ENCODE measurements around the gene LIME1. TPM values are rescaled to one million over a fixed set of nuclear protein-coding genes. Genes with fewer than 3 reads are reported as not detected.

The LIME1 gene
- total RNA-seq, 1 experiment from 2014 or later, result 2.4 TPM

DNA sequence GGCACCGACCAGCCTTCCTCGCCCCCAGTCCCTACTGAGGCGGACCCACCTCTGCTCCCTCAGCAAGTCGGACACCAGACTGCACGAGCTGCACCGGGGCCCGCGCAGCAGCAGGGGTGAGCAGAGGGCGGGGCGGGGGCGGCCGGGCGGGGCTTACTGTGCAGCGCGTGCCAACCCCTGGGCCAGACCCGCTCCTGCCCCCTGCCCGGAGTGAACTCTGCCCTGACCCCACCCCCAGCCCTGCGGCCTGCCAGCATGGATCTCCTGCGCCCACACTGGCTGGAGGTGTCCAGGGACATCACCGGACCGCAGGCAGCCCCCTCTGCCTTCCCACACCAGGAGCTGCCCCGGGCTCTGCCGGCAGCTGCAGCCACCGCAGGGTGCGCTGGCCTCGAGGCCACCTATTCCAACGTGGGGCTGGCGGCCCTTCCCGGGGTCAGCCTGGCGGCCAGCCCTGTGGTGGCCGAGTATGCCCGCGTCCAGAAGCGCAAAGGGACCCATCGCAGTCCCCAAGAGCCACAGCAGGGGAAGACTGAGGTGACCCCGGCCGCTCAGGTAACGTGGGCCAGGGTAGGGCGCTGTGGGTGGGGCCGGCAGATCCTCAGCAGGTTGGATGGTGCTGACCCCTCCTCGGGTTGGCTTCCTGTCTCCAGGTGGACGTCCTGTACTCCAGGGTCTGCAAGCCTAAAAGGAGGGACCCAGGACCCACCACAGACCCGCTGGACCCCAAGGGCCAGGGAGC lies 1.7 kb downstream of the LIME1 start:
- no peak for DNase-seq (ENCODE audit: low read depth)

DNA sequence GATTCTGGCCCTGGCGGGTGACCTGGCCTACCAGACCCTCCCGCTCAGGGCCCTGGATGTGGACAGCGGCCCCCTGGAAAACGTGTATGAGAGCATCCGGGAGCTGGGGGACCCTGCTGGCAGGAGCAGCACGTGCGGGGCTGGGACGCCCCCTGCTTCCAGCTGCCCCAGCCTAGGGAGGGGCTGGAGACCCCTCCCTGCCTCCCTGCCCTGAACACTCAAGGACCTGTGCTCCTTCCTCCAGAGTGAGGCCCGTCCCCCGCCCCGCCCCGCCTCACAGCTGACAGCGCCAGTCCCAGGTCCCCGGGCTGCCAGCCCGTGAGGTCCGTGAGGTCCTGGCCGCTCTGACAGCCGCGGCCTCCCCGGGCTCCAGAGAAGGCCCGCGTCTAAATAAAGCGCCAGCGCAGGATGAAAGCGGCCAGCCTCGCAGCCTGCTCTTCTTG lies 2.2 kb downstream of the LIME1 start:
- no peak for DNase-seq (ENCODE audit: low read depth)

DNA sequence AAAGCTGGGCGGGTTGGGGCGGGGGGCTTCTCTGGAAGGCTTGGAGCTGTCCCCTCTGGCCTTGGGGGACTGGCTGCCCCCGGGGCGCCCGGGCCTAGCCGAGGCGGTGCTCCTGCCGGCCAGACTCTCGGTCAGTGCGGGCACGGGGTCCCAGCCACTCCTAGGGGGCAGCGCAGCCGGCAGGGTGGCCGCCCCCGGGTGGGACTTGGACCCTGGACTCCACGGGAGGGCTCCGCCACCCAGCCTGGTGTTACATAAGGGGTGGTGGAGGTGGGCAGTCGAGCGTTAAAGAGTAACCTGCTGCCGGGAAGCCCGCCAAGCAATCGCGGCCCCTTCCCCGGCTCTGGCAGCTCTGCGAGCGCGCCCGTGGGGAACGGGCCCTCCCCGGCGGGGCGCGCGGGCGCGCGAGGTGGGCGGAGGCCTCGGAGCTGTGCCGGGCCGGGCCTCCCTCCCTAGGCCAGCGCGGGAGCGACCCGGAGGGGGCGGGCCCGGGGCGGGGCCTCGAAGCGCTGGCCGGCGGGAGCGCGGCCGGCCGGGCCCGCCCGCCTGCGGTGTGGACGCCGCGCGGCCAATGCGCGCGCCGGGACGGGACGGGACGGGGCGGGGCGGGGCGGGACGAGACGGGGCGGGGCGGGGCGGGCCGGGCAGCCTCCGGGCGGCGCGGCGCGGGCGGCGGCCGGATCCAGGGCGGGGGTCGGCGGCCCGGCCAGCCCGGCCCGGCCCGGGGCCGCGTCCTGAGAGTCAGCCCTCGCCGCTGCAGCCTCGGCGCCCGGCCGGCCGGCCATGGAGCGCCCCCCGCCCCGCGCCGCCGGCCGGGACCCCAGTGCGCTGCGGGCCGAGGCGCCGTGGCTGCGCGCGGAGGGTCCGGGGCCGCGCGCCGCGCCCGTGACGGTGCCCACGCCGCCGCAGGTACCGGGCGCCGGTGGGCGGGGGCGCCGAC lies 2.9 kb downstream of the LIME1 start, which contains the start of gene SLC2A4RG:
Gene SLC2A4RG (plus strand): TSS at position 647 of the 940 bp plus-strand sequence. CDS start 137 bp downstream, at position 784.
- peak; percentile 84 for DNase-seq (ENCODE audit: low read depth)

DNA sequence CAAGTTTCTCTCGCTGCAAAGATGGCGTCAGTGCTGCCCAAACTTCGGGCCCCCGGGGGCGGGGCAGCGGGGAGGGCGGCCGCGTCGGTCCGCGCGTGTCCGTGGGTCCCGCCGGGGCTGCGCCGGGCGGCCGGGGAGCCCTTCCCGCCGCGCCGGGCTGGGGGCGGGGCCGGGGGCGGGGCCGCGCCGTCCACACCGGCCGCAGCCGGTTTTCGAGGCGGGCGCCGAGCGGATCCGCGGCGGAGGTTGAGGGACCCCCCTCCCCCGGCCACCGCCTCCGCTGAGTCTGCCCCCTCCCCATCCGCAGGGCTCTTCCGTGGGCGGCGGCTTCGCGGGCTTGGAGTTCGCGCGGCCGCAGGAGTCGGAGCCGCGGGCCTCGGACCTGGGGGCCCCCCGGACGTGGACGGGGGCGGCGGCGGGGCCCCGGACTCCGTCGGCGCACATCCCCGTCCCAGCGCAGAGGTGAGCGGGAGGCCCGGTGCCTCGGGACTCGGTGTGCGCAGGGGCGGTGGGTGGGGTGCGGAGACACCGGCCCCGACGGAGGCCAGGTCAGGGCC lies 3.7 kb downstream of the LIME1 start:
- DNase-seq (ENCODE audit: low read depth), result peak; percentile 35

DNA sequence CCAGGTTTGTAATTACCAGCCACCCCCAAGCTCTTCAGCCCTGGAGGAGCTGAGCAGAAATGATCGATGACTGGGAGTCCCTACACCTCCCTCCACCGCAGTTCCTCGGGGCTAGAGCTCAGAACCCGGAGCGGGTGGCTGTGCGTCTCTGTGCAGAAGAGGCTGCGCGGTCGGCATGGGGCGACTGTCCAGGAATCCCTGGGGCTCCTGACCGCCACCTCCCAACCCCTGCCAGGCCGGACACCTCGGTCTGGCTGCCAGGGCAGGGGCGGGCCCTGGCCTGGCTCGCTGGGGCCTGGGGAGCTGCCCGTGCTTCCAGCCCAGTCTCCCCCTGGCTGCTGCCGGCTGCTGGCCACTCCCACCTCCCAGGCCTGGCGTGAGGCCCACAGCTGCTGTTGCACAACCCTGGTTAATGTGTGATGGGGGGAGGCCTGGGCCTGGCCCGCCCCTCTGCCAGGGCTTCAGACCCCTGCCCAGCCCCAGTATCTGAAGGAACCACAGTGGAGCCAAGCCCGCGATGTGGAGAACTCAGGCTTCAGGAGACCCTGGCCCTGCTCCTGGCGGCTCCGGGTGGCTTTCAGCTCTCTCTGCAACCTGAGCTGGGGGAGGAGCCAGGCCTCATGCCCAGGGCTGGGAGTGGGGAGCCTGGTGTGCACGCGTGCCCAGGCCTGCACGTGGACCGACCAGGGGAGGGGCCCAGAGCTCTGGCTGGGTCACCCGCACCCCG lies 4.3 kb downstream of the LIME1 start:
- DNase-seq (ENCODE audit: low read depth), result peak; percentile 83

DNA sequence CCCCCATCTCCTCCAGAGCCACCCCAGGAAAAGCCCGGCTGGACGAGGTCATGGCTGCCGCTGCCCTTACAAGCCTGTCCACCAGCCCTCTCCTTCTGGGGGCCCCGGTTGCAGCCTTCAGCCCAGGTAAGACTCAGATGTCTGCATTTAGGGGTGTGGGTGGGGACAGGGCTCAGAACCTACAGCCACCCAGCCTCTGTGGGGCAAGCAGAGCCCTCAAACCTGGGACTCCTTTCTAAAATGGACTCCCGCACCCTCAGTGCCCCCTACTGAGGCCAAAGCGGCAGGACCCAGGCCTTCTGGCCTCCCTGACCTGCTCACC lies 4.9 kb downstream of the LIME1 start:
- DNase-seq (ENCODE audit: low read depth), result no peak

DNA sequence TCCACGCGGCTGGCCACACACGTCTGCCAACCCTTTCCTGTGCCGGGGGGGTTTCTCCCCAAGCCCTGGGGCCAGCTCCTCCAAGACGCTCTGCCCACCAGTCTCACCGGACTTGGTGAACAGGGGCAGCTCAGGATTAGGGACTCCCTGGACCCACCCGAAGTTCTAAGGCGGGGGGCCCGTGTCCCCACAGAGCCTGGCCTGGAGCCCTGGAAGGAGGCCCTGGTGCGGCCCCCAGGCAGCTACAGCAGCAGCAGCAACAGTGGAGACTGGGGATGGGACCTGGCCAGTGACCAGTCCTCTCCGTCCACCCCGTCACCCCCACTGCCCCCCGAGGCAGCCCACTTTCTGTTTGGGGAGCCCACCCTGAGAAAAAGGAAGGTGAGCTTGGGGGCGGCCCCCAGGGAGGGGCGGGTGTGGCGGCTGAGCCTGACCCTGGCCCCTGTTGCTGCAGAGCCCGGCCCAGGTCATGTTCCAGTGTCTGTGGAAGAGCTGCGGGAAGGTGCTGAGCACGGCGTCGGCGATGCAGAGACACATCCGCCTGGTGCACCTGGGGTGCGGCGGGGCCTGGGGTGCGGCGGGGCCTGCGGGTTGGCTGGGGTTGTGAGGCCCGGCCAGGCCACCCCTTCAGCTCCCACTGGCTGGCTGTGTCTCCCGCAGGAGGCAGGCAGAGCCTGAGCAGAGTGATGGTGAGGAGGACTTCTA lies 5.4 kb downstream of the LIME1 start:
- DNase-seq (ENCODE audit: low read depth), result no peak

DNA sequence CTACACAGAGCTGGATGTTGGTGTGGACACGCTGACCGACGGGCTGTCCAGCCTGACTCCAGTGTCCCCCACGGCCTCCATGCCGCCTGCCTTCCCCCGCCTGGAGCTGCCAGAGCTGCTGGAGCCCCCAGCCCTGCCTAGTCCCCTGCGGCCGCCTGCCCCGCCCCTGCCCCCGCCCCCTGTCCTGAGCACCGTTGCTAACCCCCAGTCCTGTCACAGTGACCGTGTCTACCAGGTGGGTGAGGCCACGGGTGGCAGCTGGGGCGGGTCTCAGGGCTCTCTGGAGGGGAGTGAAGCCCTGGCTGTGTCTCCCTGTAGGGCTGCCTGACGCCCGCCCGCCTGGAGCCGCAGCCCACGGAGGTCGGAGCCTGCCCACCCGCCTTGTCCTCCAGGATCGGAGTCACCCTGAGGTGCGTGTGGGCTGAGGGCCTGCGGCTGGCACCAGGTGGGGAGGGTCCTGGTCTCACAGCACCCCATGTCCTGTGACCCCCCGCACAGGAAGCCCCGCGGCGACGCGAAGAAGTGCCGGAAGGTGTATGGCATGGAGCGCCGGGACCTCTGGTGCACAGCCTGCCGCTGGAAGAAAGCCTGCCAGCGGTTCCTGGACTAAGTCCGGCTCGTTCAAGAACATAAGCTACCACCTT lies 6.0 kb downstream of the LIME1 start:
- no peak for DNase-seq (ENCODE audit: low read depth)

DNA sequence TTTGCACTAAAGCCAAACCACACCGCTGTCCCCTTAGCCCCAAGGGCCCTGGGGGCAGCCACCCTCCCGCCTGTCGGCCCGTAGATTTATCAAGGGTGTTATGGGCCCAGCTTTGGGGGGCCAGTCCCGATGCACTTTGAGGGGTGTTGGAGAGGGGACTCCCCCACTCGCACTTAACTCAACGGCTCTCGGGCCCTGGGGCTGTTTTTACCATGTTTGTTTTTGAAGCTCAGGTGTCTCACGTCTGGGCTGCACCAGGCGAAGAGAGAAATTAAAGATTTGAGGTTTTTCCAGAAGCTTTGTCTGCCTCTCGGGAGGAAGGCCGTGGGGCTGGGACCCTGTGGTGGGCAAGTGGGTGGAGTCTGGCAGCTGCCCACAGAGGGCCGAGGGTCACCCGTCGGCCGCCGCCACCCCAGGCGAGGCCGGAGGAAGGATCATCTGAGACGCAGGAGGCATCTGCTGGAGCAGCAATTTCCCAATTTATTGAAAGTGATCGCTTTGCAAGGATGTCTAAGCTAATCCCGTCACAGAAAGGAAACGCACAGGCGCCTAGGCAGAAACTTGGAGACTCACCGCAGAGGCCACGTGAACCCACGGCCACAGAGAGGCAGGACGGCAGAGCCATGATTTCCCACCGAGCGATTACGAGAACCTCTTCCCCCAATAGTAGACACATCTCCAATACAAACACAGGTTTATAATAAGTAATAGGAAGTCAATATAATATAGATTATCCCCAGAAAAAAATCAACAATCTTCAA lies 6.9 kb downstream of the LIME1 start:
- DNase-seq (ENCODE audit: low read depth), result no peak

DNA sequence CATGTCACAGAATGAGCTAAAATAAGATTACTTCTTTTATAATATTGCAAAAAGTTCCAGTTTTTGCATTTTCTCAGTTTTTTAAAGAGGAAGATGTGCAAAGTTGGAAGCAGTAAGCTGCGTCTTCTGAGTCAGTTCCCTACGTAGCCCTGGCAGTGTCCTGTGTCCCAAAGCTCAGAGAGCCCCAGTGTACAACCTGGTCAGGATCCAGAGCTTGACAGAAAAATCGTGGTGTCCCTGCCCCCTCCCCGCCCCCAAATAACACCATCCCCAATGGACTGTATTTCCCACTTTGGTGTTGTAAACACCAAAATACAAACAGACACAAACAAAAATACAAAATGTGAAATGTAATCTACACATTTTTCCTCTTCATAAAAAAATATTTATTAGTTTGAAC lies 7.7 kb downstream of the LIME1 start:
- no peak for DNase-seq (ENCODE audit: low read depth)

DNA sequence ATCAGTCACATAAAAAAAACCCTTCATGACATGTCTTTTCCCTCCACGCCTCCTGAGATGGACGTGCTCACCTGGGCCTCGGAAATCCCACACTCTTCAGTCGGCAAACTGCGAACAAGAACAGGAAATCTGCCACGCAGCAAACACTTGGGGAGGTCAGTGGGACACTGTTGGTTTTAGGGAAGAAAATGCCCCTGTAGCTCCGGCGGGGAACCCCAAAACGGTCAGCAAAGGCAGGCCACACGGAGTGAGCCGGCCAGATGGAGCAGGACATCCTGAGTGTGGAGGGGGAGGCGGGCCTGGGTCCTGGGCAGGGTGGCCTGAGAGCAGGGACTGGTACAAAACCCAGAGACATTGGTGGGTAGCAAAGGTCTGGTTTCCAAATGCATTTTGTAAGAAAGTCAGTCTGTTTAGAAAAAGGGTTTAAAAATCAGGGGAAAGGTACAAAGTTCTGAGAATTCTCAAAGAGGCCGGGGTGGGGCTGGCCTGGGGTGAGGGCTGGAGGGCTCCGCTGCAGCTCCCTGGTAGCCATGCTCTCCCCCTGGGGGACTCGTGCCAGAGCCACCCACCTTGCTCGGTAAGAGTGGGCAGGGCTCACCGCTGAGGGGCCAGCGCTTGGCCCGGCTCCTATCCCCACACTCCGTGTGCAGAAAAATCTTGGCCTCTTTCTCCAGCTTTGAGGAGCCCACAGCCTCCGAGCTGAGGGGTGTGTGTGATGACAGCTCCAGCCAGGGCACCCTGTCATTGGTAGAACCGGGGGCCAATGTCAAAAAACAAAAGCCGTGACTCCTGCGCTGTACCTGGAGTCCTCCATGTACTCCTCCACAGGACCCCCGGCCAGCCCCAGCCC lies 8.3 kb downstream of the LIME1 start:
- no peak for DNase-seq (ENCODE audit: low read depth)

DNA sequence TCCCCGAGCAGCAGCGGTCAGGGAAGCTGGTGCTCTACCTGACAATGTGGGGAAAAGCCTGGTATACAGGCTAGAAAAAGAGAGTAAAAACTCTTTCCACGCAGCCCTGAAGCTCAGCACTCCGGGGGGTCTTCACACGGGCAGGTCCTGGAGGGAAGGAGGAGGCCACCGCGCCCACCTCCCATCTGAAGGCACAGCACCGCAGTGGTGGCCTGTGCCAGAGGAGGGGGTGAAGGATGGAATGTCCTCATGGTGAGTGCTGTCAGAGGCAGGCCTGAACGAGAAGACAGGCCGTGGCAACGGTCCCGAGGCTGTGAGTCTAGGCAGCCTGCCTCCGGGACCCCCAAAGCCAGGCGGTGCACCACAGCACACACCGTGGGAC lies 9.0 kb downstream of the LIME1 start:
- no peak for DNase-seq (ENCODE audit: low read depth)

DNA sequence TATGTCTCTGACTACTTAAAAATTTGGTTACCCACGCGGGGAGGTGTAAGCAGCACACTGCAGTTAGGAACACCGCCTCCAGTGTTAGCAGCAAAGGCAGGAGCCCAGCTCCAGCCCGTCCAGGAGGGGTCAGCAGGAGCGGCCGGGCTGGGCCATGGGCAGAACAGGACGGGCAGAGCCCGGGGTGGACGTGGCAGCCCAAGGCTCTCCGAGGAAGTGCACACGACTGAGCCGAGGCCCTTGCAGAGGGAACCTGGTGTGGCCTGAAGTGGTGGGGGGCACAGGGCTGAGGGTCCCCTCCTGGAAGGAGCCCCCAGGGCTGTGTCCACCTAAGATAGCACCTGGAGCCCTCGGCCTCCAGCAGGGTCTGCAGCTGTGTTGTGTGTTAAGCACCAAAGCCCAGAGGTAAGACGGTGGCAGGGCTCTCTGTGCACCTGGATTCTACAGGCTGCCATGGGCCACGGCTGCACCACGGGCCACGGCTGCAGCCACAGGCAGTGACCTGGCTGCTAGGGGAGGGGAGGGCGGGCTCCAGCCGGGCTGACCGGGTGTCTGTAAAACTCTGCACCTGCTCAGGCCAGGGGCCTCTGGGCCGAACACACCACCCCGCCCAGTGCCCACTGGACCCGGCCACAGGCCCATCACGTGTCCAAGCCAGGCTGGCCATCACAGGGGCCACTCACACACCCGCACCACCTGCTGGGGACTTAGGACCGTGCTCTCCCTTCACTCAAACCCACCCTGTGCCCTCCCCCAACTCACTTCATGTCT lies 9.7 kb downstream of the LIME1 start:
- no peak for DNase-seq (ENCODE audit: low read depth)

DNA sequence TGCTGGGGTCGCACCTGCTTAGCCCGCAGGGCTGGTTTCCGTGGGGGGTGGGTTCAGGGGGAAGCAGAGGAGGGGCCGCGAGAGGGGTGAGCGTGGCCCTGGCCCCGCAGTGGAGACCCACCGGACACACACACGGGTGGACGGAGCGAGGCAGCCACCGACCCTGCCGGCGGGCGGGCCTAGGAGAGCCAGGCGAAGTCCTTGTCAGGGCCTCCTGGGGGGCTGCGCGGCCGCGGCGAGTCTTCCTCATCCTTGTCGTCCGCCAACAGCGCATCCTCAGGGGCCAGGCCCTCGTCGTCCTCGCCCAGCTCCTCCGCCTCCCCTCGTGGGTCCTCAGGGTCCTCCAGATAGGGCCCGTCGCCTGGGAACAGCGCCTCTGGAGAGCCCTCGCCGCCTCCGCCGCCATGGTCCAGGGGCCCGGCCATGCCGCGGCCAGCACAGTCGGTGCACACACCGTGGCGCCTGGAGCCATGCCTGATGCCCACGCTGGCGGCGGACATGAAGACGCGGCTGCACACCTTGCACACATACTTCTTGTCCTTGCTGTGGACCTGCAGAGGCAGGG lies 10.4 kb downstream of the LIME1 start:
- no peak for DNase-seq (ENCODE audit: low read depth)

DNA sequence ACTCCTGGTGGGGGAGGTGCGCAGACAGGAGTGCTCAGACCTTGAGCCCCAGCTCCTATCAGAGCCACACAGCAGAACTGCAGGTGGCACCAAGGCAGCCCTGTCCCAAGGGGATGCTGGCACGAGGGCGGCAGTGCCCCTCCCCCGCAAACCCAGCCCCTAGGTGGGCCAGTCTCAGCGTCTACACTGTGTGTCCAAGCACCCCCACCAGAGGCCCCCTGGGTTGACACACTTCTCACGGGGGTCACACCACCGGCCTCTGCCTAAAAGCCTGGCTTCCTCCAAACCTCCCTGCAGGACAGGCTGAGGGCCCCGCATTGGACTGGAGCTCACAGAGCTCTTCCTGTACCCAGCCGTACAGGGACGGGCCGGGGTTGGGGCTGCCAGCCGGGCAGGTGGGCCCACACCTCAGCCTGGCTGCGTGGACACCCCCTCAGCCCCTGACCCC lies 11.2 kb downstream of the LIME1 start:
- DNase-seq (ENCODE audit: low read depth), result no peak

DNA sequence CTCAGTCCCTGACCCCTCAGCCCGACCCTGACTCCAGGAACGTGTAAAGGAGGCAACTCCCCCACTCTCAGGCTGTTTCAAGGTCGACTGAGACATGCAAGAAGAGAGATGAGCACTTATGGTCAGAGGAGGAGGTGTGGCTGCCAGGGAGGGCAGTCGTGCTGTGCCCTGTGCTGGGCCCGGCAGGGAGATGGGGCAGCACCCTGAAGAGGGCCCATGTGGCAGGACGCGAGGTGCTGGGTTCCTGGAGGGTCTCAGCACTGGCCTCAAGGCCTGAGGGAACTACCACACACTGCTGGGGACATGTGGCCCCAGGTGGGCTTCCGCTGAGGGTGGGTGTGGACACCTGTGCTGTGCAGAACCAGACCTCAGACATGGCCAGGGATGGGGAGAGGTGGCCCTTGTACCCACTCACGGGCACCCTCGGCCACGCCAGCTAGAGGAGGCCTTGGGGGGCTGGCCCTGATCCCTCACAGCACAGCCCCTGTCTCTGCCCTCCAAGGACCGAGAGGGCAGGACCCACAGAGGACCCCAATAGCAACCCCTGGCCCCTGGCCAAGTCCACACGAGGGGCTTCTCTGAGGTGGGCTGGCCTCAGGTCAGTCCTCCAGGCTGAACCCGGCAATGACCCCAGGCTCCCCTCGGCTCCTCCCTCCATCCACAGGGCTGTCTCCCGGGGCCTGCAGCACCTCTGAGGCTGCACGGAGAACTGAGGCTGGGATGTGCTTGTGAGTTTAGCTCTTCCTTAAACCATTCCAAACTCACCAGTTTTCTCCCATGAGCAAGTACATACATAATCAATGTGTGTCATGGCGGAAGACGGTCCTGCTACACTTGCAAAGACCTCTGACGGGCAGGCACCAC lies 11.8 kb downstream of the LIME1 start:
- DNase-seq (ENCODE audit: low read depth), result no peak

DNA sequence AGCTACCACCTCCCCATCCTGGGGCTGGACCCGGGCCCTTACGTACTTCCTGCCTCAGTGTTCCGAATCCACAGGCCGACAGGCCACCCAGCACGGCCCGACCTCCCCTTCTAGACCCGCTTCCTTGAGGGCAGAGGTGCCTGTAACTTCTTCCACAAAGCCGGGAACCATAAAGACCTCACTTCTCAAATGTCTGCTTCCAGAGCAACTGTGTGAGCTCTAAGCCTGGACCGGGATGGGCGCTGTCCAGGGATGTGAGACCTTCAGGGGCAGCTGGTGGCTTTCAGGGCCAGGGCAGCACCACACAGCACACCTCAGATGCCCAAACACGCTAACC lies 12.4 kb downstream of the LIME1 start:
- no peak for DNase-seq (ENCODE audit: low read depth)
